GM23248 (cell line): ENCODE results near the gene ADGRF4.

Source experiments
- EZH2 ChIP-seq: fragments of 200-600 bp; sonication (generic); IDR thresholded peaks from 2 replicates; pipeline ENCODE4 v1.6.1; 2018; ENCODE audit warnings: antibody characterized with exemption, mild to moderate bottlenecking; ENCODE audit not compliant: insufficient read depth, poor library complexity, severe bottlenecking
- EZH2phosphoT487 ChIP-seq: fragments of 200-600 bp; sonication (generic); IDR thresholded peaks from 2 replicates; pipeline ENCODE4 v1.6.1; 2018; ENCODE audit warnings: antibody characterized with exemption, moderate library complexity, mild to moderate bottlenecking, low read depth; ENCODE audit not compliant: insufficient read depth

DNA sequence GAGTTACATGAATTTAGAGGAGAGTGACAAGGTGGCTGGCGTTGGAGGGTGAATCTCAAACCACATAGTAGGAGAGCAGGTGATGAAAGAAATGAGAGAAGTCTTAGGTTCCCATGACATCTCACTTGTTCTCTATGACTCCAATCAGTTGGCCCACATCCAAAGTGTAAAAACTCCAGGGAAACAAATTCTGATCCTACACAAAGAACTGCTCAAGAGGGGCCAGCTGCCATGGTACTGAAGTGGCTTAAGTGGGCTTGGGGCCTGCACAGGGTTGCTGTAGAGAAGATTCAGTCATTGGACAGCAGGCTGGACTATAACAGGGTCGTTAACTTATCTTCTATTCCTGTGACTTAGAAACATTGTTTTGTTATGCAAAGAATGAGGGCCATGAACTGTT is 7.6 kb upstream of the ADGRF4 start:
- no peak for TF ChIP-seq EZH2phosphoT487
- TF ChIP-seq EZH2 = no peak
